Measurements from ENCODE around the gene STXBP6. TPM values are rescaled to one million over a fixed set of nuclear protein-coding genes. Genes with fewer than 3 reads are reported as not detected.
"Not testable (repeated sequence)": the region's sequence is repeated elsewhere in the genome, so short reads cannot be mapped to it uniquely, and the experiment has no call there.

The STXBP6 gene
- total and polyA plus RNA-seq, 2 experiments from 2014 or later, result 3.8 to 6.4 TPM

DNA sequence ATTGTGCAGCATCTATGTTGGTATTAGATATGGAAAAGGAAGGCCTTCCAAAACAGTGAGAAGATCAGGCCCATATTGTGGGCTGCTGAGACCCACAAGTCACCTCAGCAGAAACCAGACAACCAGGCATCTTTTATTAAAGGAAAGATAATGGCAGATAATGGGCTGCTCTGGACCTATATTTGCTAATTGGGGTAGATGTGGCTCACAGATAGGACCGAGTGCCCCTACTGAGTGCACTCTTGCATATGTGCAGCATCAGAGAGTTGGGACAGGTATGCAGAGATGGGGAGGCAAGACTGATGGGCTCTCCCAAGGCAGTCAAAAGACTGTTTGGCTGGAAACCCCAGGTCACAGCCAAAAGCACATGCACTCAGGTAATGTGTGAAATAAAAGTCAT lies 266.2 kb downstream of the STXBP6 start:
- H3K27me3 ChIP-seq, result no peaks in the 10 kb centered on the region
- no peak for TF ChIP-seq CTCF (IDR thresholded peaks at IDR 0.05; ENCODE audit: low read depth, low read length)
- no peaks in the 10 kb centered on the region for H3K36me3 ChIP-seq
- no peak overlapping the region for H3K27ac ChIP-seq
- H3K4me3 ChIP-seq, result no peak overlapping the region
- DNase-seq (ENCODE audit: low read depth in 1 of 2, low spot score in 1 of 2), result no peak
- H3K4me1 ChIP-seq (ENCODE audit: low read depth), result no peaks in the 10 kb centered on the region
- no peaks in the 10 kb centered on the region for H3K9me3 ChIP-seq (ENCODE audit: low read depth)

- Histone ChIP-seq H3K9me3 (ENCODE audit: low read depth) (no peaks in the 10 kb centered on the region), H3K4me1 (ENCODE audit: low read depth) (no peaks in the 10 kb centered on the region), H3K27ac (no peak overlapping the region), H3K27me3 (no peaks in the 10 kb centered on the region), H3K36me3 (no peaks in the 10 kb centered on the region), H3K4me3 (no peak overlapping the region)
- no peak for DNase-seq (ENCODE audit: low read depth in 1 of 2, low spot score in 1 of 2)
- no peak for TF ChIP-seq CTCF (IDR thresholded peaks at IDR 0.05; ENCODE audit: low read depth, low read length)
Measured at GRCh38 chr14:24780281-24780680, 269.7 kb downstream of the STXBP6 start.

- no peak for TF ChIP-seq CTCF (IDR thresholded peaks at IDR 0.05; ENCODE audit: low read depth, low read length)
- H3K4me3 ChIP-seq, result no peak overlapping the region
- no peaks in the 10 kb centered on the region for H3K27me3 ChIP-seq
- no peak for DNase-seq (ENCODE audit: low read depth in 1 of 2, low spot score in 1 of 2)
- H3K9me3 ChIP-seq (ENCODE audit: low read depth), result no peaks in the 10 kb centered on the region
- H3K4me1 ChIP-seq (ENCODE audit: low read depth), result no peaks in the 10 kb centered on the region
- no peaks in the 10 kb centered on the region for H3K36me3 ChIP-seq
- no peak overlapping the region for H3K27ac ChIP-seq
Measured at GRCh38 chr14:24777678-24778077, 272.3 kb downstream of the STXBP6 start.

- Histone ChIP-seq H3K27me3 (no peaks in the 10 kb centered on the region), H3K36me3 (no peaks in the 10 kb centered on the region), H3K4me1 (ENCODE audit: low read depth) (no peaks in the 10 kb centered on the region), H3K4me3 (no peak overlapping the region), H3K27ac (no peak overlapping the region), H3K9me3 (ENCODE audit: low read depth) (no peaks in the 10 kb centered on the region)
- DNase-seq (ENCODE audit: low read depth in 1 of 2, low spot score in 1 of 2), result no peak
- no peak for TF ChIP-seq CTCF (IDR thresholded peaks at IDR 0.05; ENCODE audit: low read depth, low read length)
Measured at GRCh38 chr14:24775950-24776349, 274.0 kb downstream of the STXBP6 start.

GRCh38 chr14:24774187-24774915 lies 275.6 kb downstream of the STXBP6 start:
- Histone ChIP-seq H3K4me1 (ENCODE audit: low read depth) (no peaks in the 10 kb centered on the region), H3K27ac (no peak overlapping the region), H3K36me3 (no peaks in the 10 kb centered on the region), H3K27me3 (no peaks in the 10 kb centered on the region), H3K4me3 (no peak overlapping the region), H3K9me3 (ENCODE audit: low read depth) (no peaks in the 10 kb centered on the region)
- no peak for TF ChIP-seq CTCF (IDR thresholded peaks at IDR 0.05; ENCODE audit: low read depth, low read length)
- DNase-seq (ENCODE audit: low read depth in 1 of 2, low spot score in 1 of 2), result no peak

GRCh38 chr14:24773564-24773963 lies 276.4 kb downstream of the STXBP6 start:
- H3K4me1 ChIP-seq (ENCODE audit: low read depth); H3K27ac ChIP-seq; DNase-seq (ENCODE audit: low read depth in 1 of 2, low spot score in 1 of 2); H3K4me3 ChIP-seq; H3K27me3 ChIP-seq; H3K9me3 ChIP-seq (ENCODE audit: low read depth); H3K36me3 ChIP-seq: not testable (repeated sequence)

Data from cardiac muscle cell (in vitro differentiated cells and primary cell).